NT2/D1 (cell line): ENCODE data around the gene CDH4.

Experiments used
- SUZ12 ChIP-seq: IDR thresholded peaks from 2 replicates; pipeline ENCODE4 v1.6.1; 2011; ENCODE audit not compliant: insufficient read length, insufficient read depth; ENCODE audit errors: extremely low read depth
- YY1 ChIP-seq: IDR thresholded peaks from 2 replicates; pipeline ENCODE4 v1.6.1; 2011; ENCODE audit not compliant: insufficient read length, insufficient read depth

- TF ChIP-seq YY1 (no peak), SUZ12 (no peak)
Observed at GRCh38 chr20:61853073-61854005, 601.3 kb downstream of the CDH4 start.
